ENCODE data around the gene PRR11.
"Not testable (repeated sequence)": the region's sequence is repeated elsewhere in the genome, so short reads cannot be mapped to it uniquely, and the experiment has no call there.

The PRR11 gene

DNA sequence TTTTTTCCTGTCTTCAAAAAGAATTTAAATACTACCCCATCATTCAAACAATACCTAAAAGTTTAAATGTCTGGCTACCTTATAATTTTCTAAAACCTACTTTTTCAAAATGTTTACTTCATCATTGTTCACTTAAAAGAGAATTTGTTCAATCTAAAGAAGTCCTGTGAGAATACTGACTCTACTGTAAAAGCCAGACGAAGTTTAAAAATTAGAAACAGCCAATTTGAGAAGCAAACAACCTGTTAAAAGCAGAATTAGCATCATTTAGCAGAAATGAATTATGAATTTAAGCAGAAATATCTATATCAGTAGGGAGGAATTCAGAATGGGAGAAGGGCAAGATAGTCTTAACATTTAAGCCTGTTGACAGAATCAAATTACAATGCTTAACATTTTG is 2.6 kb upstream of the PRR11 start:
- DNase-seq: no peak

DNA sequence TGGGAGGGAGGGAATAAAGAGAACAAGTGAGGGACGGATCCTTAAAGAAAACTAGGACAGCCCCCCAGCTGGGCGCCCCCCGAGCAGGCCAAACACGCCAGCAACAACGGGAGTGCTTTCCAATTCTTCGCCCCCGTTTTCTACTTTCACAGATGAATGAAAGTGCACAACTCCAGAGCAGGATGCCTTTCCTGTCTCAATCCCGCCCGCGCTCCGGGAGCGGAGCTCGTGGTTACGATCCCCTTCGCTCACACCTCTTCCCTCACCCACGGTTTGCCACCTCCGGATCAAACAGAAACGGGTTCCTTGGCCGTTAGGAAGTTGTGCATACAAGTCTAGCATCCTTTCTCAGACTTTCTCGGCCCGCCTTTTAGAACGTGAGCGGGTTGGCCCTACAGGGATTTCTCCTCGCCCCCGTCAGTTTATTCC is 1.2 kb upstream of the PRR11 start:
- peak; percentile 59 for DNase-seq

GRCh38 chr17:59154721-59155438 is 666 bp upstream of the PRR11 start, which contains the start of gene SKA2:
Gene SKA2 (minus strand): TSS chr17:59155186. CDS start chr17:59155163, 23 bp downstream.
- DNase-seq: no peak

DNA sequence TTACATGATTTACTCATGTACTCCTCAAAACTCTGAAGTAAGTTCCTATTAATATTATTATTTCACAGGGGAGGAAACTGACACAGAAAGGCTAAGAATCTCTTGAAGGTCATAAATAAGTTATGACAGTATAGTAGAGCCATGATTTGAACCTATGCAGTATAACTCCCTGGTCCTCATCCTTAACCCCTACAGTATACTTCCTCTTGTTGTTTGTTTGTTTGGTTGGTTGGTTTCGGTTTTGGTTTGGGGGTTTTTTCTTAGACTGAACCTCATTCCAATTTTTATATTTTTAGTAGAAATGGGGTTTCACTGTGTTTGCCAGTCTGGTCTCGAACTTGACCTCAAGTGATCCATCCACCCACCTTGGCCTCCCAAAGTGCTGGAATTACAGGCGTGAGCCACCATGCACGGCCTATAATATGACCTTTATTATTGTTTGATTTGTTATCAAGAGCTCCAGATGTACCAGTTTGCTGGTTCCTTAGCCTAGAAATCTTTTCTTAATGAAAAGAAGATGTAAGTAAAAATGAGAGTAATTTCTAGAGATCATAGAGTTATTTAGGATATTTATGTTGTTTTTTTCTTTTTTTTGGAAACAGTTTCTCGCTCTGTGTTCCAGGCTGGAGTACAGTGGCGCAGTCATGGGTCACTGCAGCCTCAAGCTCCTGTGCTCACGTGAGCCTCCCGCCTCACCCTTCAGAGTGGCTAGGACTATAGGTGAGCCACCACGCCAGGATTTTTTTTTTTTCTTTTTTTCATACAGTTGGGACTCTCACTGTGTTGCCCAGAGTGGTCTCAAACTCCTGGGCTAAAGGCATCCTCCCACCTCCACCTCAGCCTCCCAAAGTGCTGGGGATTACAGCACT is 4.8 kb downstream of the PRR11 start:
- no peak for DNase-seq

DNA sequence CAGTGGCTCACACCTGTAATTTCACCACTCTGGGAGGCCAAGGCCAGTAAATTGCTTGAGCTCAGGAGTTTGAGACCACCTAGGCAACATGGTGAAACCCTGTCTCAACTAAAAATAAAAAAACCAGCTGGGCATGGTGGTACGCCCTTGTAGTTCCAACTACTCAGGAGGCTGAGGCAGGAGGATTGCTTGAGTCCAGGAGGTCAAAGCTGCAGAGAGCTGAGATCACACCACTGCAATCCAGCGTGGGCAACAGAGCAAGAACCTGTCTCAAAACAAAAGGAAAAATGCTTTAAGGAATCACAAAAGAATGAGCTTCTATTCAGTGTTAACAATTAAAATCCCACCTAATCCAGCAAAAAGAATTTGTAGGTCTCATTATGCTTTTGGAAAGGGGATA is 5.9 kb downstream of the PRR11 start:
- DNase-seq: no peak

DNA sequence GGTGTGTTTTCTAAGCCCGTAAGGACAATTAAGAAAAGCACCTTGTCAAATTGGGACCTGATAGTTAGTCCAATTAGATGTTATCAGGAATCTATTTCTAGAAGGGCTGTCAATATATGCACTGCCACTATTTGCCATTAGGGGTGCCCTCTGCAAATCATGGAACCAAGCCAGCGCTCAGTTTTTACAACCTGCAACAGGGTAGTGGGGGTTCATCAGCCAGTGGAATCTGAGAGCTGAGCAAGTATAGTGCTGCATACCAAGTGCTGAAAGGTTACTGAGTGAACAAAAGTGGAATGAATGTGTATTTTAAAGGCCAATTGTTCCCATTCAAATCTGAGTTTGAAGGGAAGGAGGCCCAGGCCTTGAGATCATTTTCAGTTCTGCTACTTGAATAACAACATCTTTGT is 10.4 kb downstream of the PRR11 start:
- DNase-seq: peak; percentile 58

DNA sequence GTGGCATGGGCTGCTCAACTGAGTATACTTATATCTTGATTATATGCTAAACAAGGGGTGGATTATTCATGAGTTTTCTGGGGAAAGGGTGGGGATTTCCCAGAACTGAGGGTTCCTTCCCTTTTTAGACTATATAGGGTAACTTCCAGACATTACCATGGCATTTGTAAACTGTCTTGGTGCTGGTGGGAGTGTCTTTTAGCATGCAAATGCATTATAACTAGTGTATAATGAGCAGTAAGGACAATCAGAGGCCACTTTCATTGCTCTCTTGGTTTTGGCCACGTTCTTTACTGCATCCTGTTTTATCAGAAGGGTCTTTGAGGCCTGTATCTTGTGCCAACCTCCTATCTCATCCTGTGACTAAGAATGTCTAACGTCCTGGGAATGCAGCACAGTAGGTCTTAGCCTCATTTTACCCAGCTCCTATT is 12.0 kb downstream of the PRR11 start:
- no peak for DNase-seq

GRCh38 chr17:59172436-59173004 is 17.0 kb downstream of the PRR11 start:
- no peak for DNase-seq

DNA sequence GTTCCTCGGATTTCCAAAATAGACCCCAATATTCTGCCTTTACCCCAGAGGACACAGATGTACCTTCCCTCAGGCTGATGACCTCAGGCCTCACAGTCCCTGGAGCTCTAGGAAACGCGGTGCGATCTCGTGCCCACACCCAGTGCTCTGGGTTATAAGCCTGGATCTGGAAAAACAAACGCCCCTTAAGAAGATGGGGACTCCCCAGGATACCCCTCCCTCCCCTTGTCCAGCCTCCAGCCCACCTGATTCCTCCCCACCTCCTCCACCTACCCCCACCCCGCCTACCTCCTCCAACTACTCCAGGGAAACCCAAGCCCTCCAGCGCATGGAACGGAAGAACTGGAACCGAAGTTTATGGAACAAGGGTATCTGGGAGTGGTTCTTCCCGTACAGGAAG is 19.1 kb downstream of the PRR11 start:
- DNase-seq: no peak

DNA sequence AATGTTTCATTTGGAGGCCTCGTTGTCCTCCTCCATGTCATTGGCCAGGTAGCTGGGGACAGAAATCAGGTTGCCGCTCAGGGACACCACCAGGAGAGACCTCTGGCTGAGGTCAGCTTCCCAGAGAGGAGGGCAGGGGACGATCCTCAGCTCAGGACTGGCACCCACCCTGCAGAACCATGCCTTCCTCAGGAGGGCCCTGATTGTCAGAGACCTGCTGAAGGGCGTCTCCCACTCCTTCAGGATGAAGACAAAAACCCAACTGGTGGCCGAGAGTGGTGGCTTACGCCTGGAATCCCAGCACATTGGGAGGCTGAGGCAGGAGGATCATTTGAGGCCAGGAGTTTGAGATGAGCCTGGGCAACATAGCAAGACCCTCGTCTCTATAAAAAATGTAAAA is 19.5 kb downstream of the PRR11 start:
- DNase-seq: no peak

DNA sequence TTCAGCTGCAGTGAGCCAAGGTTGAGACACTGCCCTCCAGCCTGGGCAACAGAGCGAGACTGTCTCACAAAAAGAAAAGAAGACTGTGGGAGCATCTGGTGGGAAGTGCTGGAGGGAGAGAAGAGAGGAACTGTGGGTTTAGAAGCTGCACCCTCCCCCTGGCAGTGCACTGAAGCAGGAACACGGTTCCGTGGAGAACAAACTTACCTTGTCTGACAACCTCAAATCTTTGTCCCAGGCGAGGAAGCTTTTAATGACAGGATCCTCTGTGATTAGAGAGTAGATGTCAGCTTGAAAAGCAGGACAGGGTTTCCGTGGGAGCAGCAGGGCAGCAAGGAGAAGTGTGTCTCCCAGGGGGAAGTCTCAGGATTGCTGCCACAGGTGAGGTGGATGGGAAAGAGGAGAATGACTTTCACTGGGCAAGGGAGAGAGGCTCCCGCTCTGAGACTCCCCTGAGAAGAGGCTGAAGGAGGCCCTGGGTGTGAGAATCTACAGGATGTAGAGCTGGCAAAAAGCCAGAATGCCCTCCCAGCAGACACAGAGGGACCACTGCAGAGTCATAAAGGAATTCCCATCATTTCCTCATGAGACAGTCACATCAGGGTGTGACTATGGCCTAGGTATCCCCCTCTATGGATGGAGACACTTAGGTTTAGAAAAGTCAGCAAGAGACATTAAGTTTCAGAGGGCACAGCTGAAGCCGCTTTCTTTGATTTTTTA is 22.9 kb downstream of the PRR11 start:
- DNase-seq: no peak

- DNase-seq: not testable (repeated sequence)
Observed at GRCh38 chr17:59179601-59180000, 24.1 kb downstream of the PRR11 start.

GRCh38 chr17:59180626-59181025 is 25.1 kb downstream of the PRR11 start:
- no peak for DNase-seq

DNA sequence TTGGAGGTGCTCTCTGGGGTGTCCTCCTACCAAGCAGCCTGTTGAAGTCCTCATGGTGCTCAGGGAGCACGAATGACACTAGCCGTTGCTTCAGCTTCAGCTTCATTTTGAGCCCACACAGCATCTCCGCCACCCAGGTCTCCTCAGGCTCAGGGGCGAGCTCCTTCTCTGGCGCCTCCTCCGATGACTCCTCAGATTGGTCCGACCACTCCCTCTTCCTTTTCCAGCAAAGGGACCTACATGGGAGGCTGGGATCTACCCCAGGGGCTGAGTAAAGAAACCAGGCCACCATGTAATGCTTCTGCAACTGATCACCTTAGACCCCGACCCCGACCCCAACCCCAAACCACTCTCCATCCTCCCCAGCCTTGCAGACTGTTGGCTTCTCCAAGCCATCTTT is 25.9 kb downstream of the PRR11 start:
- DNase-seq: no peak

DNA sequence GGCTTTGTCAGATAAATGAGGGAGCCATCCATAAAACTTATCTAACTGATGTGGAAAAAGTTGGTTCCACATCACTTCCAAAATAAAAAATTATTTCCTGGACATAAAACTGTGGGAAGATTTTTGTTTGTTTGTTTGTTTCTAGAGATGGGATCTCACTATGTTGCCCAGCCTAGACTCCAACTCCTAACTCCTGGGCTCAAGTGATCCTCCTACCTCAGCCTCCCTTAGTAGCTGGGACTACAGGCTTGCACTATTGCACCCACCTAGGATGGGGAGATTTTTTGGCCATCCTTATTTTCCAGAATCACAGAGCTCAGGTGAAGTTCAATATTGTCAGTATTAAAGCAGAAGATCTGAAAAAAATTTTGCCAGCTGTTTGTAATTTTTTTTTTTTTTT is 30.5 kb downstream of the PRR11 start:
- DNase-seq: no peak

GRCh38 chr17:59186850-59187249 is 31.3 kb downstream of the PRR11 start:
- DNase-seq: no peak

GRCh38 chr17:59190806-59191205 is 35.3 kb downstream of the PRR11 start:
- DNase-seq: no peak

GRCh38 chr17:59193336-59193862 is 37.9 kb downstream of the PRR11 start:
- DNase-seq: no peak

- no peak for DNase-seq
Observed at GRCh38 chr17:59199398-59199797, 43.9 kb downstream of the PRR11 start.

DNA sequence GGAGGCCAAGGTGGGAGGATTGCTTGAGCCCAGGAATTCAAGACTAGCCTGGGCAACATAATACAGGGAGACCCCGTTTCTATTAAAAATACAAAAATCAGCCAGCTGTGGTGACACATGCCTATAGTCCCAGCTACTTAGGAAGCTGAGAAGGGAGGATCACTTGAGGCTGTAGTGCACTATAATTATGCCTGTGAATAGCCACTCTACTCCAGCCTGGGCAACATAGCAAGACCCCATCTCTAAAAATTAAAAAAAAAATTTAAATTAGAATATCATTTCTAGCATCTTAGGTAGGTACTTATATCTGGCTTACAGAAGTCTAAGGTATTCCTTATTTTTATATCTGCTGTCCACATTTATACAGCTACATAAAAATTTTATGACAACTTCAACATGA is 46.8 kb downstream of the PRR11 start:
- DNase-seq: no peak

GRCh38 chr17:59219370-59219769 is 63.8 kb downstream of the PRR11 start:
- DNase-seq: no peak

DNA sequence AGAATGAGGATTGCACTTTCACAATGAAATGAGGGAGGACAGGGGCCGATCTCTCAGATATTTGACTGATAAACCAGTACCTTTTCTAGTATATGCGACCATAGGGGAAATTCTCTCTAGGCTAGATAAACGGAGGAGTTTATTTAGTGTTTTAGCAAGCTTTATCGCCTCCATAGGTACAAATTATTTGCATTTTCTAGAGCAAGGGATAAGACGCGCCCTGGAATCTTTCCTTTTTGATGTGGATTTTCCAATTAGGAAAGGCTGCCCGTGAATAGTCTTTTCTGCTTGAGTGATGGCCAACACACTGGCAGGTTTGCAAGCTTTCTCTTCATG is 64.4 kb downstream of the PRR11 start:
- DNase-seq: no peak
